NCI-H2171 (cell line): Measurements from ENCODE around the gene ACTBL2.

Source experiments
- DNase-seq: peaks from one replicate; lab custom pipeline; 2025; lab: John Stamatoyannopoulos, UW

The ACTBL2 gene

DNA sequence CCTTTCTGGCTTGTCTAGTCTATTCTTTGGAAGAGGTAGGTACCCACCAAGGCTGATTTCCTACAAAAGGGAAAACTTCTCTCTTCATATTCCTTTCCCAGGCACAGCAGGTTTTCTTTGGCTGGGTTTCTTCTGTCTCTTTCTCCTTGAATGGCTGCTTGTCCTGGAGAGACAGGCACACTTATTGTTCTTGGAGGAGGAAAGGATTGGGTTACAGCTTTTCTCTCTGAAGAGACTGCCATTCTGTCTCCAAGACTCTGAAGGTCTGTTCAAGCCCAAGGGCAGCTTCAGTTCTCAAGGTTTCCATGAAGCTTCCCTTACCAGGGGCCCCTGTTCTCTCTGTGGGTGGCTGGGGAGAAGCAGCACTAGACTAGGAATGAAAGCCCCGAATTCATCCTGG, 33.9 kb downstream of the ACTBL2 start:
- no peak for DNase-seq

DNA sequence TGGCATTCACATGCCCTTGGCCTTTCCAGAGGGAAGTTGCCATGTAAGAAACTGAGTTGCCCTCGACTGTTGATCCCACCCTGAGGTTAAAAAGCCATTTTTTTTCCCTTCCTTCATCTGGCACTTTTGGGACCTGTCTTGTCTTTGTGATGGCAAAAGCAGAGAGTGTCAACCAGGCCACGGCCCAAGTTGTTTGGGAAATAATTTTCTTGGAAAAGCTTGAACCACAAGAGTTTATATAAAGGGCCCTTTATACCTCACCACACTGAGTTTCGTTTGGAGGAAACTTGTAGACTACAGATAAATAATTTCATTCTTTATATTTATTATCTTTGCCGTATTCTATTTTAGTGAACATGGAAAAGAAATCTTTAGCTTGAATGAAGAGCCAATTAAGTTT, 34.3 kb downstream of the ACTBL2 start:
- no peak for DNase-seq

- DNase-seq, result no peak
These were observed 35.0 kb downstream of the ACTBL2 start for GRCh38 chr5:57447658-57448057.

DNA sequence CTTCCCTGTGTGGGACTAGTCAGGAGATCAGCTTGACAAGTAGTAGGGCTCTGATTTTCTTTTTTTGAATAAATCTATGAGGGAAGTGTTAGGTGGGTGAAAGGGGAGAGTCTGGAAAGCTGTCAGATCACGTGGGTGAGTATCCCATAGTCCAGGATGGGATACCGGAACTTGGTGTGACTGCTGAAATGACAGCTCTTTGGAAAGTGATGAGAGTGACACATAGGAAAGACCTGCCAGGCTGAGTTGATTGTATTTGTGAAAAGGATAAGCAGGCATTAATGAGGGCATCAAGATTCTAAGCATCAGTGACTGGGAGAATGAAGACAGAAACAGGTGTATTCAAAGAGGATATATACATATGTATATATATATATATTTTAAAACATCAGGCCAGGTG, 35.6 kb downstream of the ACTBL2 start:
- DNase-seq, result no peak

GRCh38 chr5:57445705-57446037, 36.9 kb downstream of the ACTBL2 start:
- DNase-seq, result no peak

GRCh38 chr5:57445006-57445704, 37.5 kb downstream of the ACTBL2 start:
- no peak for DNase-seq

- no peak for DNase-seq
These were observed 40.4 kb downstream of the ACTBL2 start for GRCh38 chr5:57442080-57442839.

- peak; percentile 58 for DNase-seq
These were observed 41.1 kb downstream of the ACTBL2 start for GRCh38 chr5:57441557-57441956.

DNA sequence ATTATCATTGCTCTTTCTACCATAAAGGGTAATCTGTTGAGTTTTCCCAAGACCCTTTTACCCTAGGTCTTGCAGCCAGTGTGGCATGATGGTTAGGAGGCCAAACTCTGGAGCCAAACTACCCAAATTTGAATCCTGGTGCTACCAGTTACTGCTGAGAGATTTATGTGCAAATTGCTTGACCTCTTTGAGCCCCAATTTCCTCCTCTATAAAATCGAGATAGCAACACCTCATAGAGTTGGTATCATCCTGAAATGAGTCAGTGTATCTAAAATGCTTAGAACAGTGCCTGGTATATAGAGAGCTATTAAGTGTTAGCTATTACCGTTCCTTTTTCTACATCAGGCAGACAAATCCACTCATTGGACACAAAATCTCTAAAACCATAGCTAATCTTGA, 43.0 kb downstream of the ACTBL2 start:
- no peak for DNase-seq

DNA sequence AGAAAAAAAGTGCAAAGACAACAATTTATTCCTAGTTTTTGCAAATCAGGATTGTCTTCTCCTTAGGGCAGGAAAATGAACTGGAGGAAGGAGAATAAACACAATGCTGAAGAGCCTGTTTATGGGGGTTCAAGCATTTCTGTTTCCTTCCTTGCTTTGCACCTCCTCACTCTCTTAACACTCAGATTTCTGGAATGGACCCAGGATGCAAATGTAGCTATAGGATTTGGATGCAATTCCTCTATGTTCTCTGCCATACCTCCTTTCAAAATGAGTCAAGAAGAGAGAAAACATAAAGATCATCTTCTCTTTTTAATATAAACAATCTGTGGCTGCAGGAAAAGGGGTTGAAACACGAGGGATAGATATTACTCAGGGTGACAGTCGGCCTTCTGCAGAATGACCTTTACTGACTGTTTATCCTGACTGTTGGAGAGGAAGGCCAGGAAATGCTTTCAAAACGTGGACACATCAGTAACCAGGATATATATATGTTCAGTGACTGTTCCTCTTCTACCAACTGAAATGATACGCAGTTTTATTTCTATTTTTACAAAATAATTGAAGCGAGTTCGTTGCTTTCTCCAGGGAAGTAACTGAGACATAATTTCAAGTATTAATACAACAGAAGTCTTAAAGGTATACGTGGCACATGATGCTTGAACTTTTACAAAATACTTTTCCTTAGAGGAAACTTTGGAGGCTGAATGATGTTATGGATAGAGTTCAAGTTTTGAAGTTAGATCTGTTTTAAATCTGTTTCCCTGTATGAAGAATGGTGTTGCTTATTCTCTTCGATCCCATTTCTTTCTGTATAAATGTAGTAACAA, 44.4 kb downstream of the ACTBL2 start:
- no peak for DNase-seq

DNA sequence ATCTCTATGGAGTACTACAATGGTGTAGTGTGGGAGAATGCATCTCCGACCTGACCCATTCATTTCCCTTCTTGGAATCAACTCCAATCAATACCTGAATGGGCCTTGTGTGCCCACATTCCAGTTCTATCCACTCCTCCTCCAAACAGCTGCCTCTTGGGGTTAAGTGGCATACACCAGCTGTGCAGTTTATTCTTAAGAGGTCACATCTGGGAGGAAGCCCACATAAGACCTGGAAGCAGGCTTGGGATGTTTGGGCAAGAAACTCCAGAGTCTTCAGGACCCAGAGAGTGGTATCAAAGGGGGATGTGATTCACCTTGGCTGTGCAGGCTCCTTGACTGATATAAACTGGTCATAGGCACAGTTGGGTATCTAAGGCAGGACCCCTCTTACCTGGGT, 46.0 kb downstream of the ACTBL2 start:
- no peak for DNase-seq

GRCh38 chr5:57435701-57436134, 46.9 kb downstream of the ACTBL2 start:
- DNase-seq, result no peak

DNA sequence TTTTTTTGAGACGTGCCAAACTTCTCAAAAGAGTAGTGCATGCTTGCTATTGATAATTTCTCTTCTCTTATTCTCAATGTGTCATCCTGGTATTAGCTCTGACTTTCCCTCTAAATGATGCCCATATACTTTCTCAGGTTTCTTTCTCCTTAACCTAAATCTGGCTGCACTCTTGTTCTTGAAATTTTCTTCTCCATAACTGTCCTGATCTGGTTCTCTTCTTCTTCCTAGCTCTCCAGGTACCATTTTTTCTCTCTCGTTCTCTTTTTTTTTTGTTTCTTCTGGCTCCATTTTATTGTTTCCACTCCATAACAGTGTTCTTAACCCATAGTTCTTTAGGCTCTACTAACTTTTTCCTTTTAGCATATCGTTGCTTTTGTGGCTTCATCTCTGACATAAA, 47.9 kb downstream of the ACTBL2 start:
- no peak for DNase-seq

DNA sequence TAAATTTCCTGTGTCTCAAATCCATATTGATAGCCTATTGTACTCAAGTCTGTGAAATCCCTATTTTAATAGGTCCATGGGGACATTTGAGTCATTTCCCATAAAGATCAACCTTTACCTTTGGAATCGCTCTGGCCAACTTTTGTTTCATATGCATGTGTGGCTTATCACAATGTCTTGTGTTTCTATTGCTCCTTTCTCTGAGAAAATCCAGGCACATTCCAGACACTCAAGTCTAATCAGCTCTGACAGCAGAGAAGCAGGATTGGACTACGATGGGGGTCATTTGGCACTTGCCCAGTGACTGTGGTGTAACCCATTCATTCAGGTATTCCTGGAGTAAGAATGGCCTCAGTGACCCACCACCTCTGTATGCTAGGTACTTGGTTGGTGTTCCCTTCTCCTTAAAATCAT, 48.4 kb downstream of the ACTBL2 start:
- DNase-seq, result no peak

GRCh38 chr5:57432876-57433275, 49.7 kb downstream of the ACTBL2 start:
- no peak for DNase-seq

GRCh38 chr5:57431759-57432158, 50.9 kb downstream of the ACTBL2 start:
- DNase-seq, result no peak
